GM18870 (cell line): Measurements from ENCODE around the gene ASCL3.
"Not testable (repeated sequence)": the region's sequence is repeated elsewhere in the genome, so short reads cannot be mapped to it uniquely, and the experiment has no call there.

ENCODE experiments used
- ATAC-seq: cut with Tn5 transposase; IDR thresholded peaks from one replicate; pipeline ENCODE4 v1.9.1; 2021; ENCODE audit warnings: moderate library complexity; ENCODE audit not compliant: unreplicated experiment

The ASCL3 gene

GRCh38 chr11:8948886-8949285 lies 6.1 kb upstream of the ASCL3 start:
- no peak for ATAC-seq

- ATAC-seq, result no peak
Measured at GRCh38 chr11:8947230-8947943, 4.6 kb upstream of the ASCL3 start.

GRCh38 chr11:8941341-8942103 lies 1.3 kb downstream of the ASCL3 start:
- no peak for ATAC-seq

DNA sequence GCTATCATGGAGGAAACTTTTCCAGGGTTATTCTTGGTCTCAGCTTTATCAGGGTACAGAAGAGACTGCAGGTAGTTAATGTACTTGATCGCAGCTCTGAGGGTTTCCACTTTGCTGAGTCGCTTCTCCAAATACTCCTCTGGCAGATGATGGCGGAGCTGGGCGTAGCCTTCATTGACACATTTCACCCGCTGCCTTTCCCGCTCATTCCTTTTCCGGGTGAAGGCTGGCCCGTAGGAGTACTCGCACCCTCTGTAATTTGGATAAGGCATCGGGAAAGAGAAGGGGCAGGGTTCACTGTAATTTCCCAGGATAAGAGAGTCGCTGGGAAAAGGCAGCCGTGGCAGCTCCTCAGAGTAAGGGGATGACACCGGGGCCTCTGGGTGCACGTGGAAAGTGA lies 5.2 kb downstream of the ASCL3 start:
- ATAC-seq, result no peak

DNA sequence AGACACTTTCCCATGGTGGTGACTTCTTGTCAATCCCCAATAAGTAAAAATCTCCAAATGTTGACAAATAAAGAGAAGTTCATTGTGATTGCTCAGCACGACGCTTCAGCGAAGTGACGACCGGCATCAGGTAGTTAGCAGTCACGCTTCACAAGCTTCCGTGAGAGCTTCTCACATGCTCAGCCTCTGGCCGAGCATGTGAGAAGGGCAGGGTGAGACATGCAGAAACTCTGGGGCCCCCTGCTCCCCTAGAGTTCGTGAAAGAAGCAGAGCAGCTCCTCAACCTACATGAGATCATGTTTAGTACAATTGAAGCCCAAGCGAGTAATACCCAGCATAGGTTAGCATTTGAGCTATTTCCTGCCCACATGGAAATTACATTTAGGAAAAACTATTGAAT lies 5.7 kb downstream of the ASCL3 start:
- no peak for ATAC-seq

DNA sequence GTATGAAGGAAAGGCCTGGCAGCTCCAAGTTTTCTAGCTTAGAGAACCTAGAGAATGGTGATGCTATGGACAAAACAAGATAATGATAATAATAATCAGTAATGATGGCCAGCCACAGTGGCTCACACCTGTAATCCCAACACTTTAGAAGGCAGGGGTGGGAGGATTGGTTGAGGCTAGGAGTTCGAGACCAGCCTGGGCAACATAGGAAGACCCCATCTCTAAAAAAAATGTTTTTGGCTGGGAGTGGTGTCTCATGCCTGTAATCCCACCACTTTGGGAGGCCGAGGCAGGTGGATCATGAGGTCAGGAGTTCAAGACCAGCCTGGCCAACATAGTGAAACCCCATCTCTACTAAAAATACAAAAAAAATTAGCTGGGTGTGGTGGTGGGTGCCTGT lies 7.0 kb downstream of the ASCL3 start:
- ATAC-seq, result not testable (repeated sequence)

- ATAC-seq, result no peak
Measured at GRCh38 chr11:8934742-8935488, 7.9 kb downstream of the ASCL3 start.

DNA sequence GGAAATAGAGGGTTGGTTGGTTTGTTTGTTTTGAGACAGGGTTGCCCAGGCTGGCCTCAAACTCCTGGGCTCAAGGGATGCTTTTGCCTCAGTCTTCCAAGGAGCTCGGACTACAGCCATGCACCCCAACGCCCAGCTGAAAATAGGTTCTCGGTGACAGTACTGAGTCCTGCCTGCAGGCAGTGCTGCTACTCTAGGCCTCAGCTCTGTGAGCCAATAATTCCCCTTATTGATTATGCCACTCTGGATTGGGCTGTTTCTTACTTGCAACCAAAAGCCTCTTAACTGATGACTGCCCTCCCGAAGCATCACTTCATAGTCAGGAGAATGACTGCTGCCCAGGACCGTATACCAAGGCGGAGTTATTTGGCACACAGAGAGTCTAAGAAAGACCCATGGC lies 8.9 kb downstream of the ASCL3 start:
- ATAC-seq, result no peak

GRCh38 chr11:8932564-8933180 lies 10.1 kb downstream of the ASCL3 start, which contains the start of gene C11orf16:
TSS of gene C11orf16 (minus strand) at chr11:8932947. CDS start at chr11:8932308, 639 bp downstream.
- no peak for ATAC-seq

- no peak for ATAC-seq
Measured at GRCh38 chr11:8930456-8931175, 12.2 kb downstream of the ASCL3 start.

- no peak for ATAC-seq
Measured at GRCh38 chr11:8928981-8929615, 13.7 kb downstream of the ASCL3 start.

- no peak for ATAC-seq
Measured at GRCh38 chr11:8928205-8928604, 14.6 kb downstream of the ASCL3 start.

- no peak for ATAC-seq
Measured at GRCh38 chr11:8927233-8927632, 15.6 kb downstream of the ASCL3 start.

- ATAC-seq, result no peak
Measured at GRCh38 chr11:8926236-8926635, 16.6 kb downstream of the ASCL3 start.

DNA sequence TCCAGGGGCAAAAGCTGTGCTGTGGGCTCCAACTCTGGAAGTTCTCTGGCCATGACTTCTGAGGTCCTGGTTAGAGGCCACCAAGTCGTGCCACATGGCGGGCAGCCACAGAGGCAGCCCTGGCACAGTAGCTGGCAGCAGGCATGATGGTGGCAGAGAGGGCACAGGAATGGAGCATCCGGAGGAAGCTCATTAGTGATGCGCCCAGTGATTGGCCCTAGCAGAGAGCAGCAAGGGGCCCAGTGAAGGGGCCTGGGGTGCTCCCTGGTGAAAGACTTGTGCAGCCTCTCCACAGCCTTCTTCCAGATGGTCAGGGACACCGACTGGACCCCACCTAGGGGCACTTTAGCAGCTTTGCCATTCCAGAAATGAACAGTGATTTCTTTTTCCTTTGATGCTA lies 17.1 kb downstream of the ASCL3 start:
- no peak for ATAC-seq

DNA sequence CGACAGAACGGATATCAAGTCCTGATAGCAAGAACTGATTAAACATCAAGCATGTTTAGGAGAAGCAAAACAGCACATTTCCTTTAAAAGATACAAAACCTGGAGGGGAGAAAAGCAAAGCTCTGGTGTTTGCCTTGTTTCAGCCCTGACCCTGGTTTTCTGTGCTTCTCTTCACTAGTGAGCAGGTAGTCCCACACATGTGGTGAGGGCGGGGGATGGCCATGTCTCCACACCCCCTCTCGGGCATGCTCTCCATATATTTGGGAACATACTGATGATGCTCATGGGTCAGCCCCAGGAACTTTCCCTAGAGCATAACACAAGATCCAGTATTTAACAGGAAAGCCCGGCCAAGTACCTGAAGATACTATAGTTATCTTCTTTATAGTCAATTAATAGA lies 20.1 kb downstream of the ASCL3 start:
- no peak for ATAC-seq

- no peak for ATAC-seq
Measured at GRCh38 chr11:8917157-8917825, 25.5 kb downstream of the ASCL3 start.

GRCh38 chr11:8914661-8915018 lies 28.2 kb downstream of the ASCL3 start:
- no peak for ATAC-seq

- no peak for ATAC-seq
Measured at GRCh38 chr11:8913961-8914660, 28.7 kb downstream of the ASCL3 start.
